H9 (cell line): ENCODE results near the gene SLC12A5. TPM values are rescaled to one million over a fixed set of nuclear protein-coding genes. Genes with fewer than 3 reads are reported as not detected.

Experiments used
- DNase-seq: peaks from one replicate; pipeline ENCODE4 v3.0.0-alpha.2; 2017
- H2AFZ ChIP-seq: one replicate; pipeline ENCODE4 v1.6.1; 2013; ENCODE audit warnings: mild to moderate bottlenecking, low read length, control low read depth, moderate library complexity
- H2AK5ac ChIP-seq: 2 replicates; pipeline ENCODE4 v1.6.1; 2013; ENCODE audit warnings: low read length, control low read depth, mixed read lengths; ENCODE audit not compliant: insufficient read length
- H2BK120ac ChIP-seq: one replicate; pipeline ENCODE4 v1.6.1; 2013; ENCODE audit warnings: low read depth, mild to moderate bottlenecking, low read length, control low read depth, inconsistent platforms; ENCODE audit not compliant: poor library complexity, severe bottlenecking
- H2BK12ac ChIP-seq: 2 replicates; pipeline ENCODE4 v1.6.1; 2013; ENCODE audit warnings: low read length, control low read depth, mixed read lengths, low read depth; ENCODE audit not compliant: insufficient read length
- H2BK15ac ChIP-seq: 2 replicates; pipeline ENCODE4 v1.6.1; 2013; ENCODE audit warnings: low read depth, low read length, control low read depth
- H2BK20ac ChIP-seq: one replicate; pipeline ENCODE4 v1.6.1; 2013; ENCODE audit warnings: low read depth, mild to moderate bottlenecking, low read length, control low read depth, inconsistent platforms; ENCODE audit not compliant: poor library complexity, severe bottlenecking
- H2BK5ac ChIP-seq: 2 replicates; pipeline ENCODE4 v1.6.1; 2013; ENCODE audit warnings: low read length, control low read depth, mixed read lengths; ENCODE audit not compliant: insufficient read length
- H3K14ac ChIP-seq: 2 replicates; pipeline ENCODE4 v1.6.1; 2013; ENCODE audit warnings: low read length, control low read depth; ENCODE audit not compliant: insufficient read depth
- H3K18ac ChIP-seq: 2 replicates; pipeline ENCODE4 v1.6.1; 2013; ENCODE audit warnings: low read depth, mild to moderate bottlenecking, mixed read lengths, low read length, control low read depth; ENCODE audit not compliant: insufficient read length
- H3K23ac ChIP-seq: 2 replicates; pipeline ENCODE4 v1.6.1; 2013; ENCODE audit warnings: low read length, control low read depth, mixed read lengths, low read depth; ENCODE audit not compliant: insufficient read length
- H3K23me2 ChIP-seq: 2 replicates; pipeline ENCODE4 v1.6.1; 2013; ENCODE audit warnings: low read depth, mild to moderate bottlenecking, mixed read lengths, low read length, control low read depth; ENCODE audit not compliant: insufficient read length, poor library complexity, severe bottlenecking
- H3K27ac ChIP-seq: 2 replicates; pipeline ENCODE4 v1.5.1; 2013; ENCODE audit warnings: low read length, control low read depth, mixed read lengths, low read depth; ENCODE audit not compliant: insufficient read length
- H3K27me3 ChIP-seq: 2 replicates; pipeline ENCODE4 v1.6.1; 2013; ENCODE audit warnings: low read length, control low read depth, inconsistent platforms; ENCODE audit not compliant: insufficient read depth
- H3K4ac ChIP-seq: 2 replicates; pipeline ENCODE4 v1.6.1; 2013; ENCODE audit warnings: low read depth, mild to moderate bottlenecking, control low read depth, inconsistent platforms, low read length, moderate library complexity
- H3K4me1 ChIP-seq: 2 replicates; pipeline ENCODE4 v1.6.1; 2013; ENCODE audit warnings: low read length, control low read depth, inconsistent platforms; ENCODE audit not compliant: insufficient read depth
- H3K4me2 ChIP-seq: 2 replicates; pipeline ENCODE4 v1.6.1; 2013; ENCODE audit warnings: low read length, control low read depth, mixed read lengths; ENCODE audit not compliant: insufficient read length, insufficient read depth
- H3K56ac ChIP-seq: 2 replicates; pipeline ENCODE4 v1.6.1; 2013; ENCODE audit warnings: low read depth, mild to moderate bottlenecking, mixed read lengths, low read length, control low read depth; ENCODE audit not compliant: insufficient read length
- H3K79me1 ChIP-seq: 2 replicates; pipeline ENCODE4 v1.6.1; 2013; ENCODE audit warnings: low read depth, mild to moderate bottlenecking, moderate library complexity, low read length, control low read depth, inconsistent platforms; ENCODE audit not compliant: insufficient read depth, poor library complexity, severe bottlenecking
- H3K79me2 ChIP-seq: 2 replicates; pipeline ENCODE4 v1.6.1; 2013; ENCODE audit warnings: low read length, control low read depth, inconsistent platforms; ENCODE audit not compliant: insufficient read depth
- H3K9ac ChIP-seq: 2 replicates; pipeline ENCODE4 v1.6.1; 2013; ENCODE audit warnings: low read length, control low read depth, mixed read lengths; ENCODE audit not compliant: insufficient read length; ENCODE audit errors: extremely low read depth
- H3K9me3 ChIP-seq: one replicate; pipeline ENCODE4 v1.6.1; 2013; ENCODE audit warnings: low read depth, low read length, inconsistent platforms; ENCODE audit not compliant: control insufficient read depth
- H3T11ph ChIP-seq: one replicate; pipeline ENCODE4 v1.6.1; 2013; ENCODE audit warnings: mild to moderate bottlenecking, low read length, control low read depth, inconsistent platforms
- H4K20me1 ChIP-seq: one replicate; pipeline ENCODE4 v1.6.1; 2013; ENCODE audit not compliant: control insufficient read depth, insufficient read length, insufficient read depth
- H4K5ac ChIP-seq: 2 replicates; pipeline ENCODE4 v1.6.1; 2013; ENCODE audit warnings: low read depth, mild to moderate bottlenecking, mixed read lengths, low read length, control low read depth; ENCODE audit not compliant: insufficient read length
- H4K8ac ChIP-seq: replicated peaks from 2 replicates; pipeline ENCODE4 v1.6.1; 2013; ENCODE audit warnings: low read length, control low read depth, mixed read lengths, low read depth; ENCODE audit not compliant: insufficient read length
- H4K91ac ChIP-seq: 2 replicates; pipeline ENCODE4 v1.6.1; 2013; ENCODE audit warnings: low read depth, mild to moderate bottlenecking, moderate library complexity, mixed read lengths, low read length, control low read depth; ENCODE audit not compliant: insufficient read length
- H3K27ac Mint-ChIP-seq, 3 experiments: 2 replicates in 2 of 3; 3 replicates in 1 of 3; pipeline ENCODE4 v1.8.0; 2020 to 2021; ENCODE audit warnings: mixed read lengths in 3 of 3, mild to moderate bottlenecking in 1 of 3, moderate library complexity in 1 of 3
- H3K27me3 Mint-ChIP-seq: 2 replicates; pipeline ENCODE4 v1.8.0; 2021; ENCODE audit warnings: low read depth, mild to moderate bottlenecking, moderate library complexity, mixed read lengths
- H3K36me3 Mint-ChIP-seq, 3 experiments: 2 replicates in 2 of 3; 3 replicates in 1 of 3; pipeline ENCODE4 v1.8.0; 2020 to 2021; ENCODE audit warnings: low read depth in 3 of 3, mixed read lengths in 3 of 3; ENCODE audit not compliant: insufficient read depth in 1 of 3
- H3K4me1 Mint-ChIP-seq, 2 experiments: 2 replicates each; pipeline ENCODE4 v1.8.0; 2020; ENCODE audit warnings: mixed read lengths in 2 of 2
- H3K4me3 Mint-ChIP-seq, 2 experiments: 2 replicates in 1 of 2; 3 replicates in 1 of 2; pipeline ENCODE4 v1.8.0; 2020 to 2021; ENCODE audit warnings: mild to moderate bottlenecking in 2 of 2, mixed read lengths in 2 of 2, moderate library complexity in 1 of 2
- H3K9me3 Mint-ChIP-seq, 2 experiments: 2 replicates in 1 of 2; 3 replicates in 1 of 2; pipeline ENCODE4 v1.8.0; 2020; ENCODE audit warnings: mild to moderate bottlenecking in 2 of 2, mixed read lengths in 2 of 2, moderate library complexity in 1 of 2
- CTCF ChIP-seq: fragments of 200-600 bp; sonication (generic); conservative IDR thresholded peaks from 3 replicates; pipeline ENCODE4 v1.8.0; 2021; ENCODE audit warnings: antibody characterized with exemption, mild to moderate bottlenecking
- WGBS: extraction: QIAGEN DNeasy Blood & Tissue Kit; methylation state at CpG from one replicate; pipeline ENCODE4 v1.1.7; 2013; ENCODE audit warnings: missing lambda C conversion rate, low lambda C conversion rate, mixed read lengths; ENCODE audit not compliant: insufficient read length; ENCODE audit errors: extremely low coverage; 5-methylcytosine and 5-hydroxymethylcytosine counted together
- total RNA-seq: library from RNA; stranded (reverse); gene quantifications from 2 replicates; pipeline ENCODE4 v1.2.1, GENCODE V29; 2021

SLC12A5 gene
- total RNA-seq, 1 experiment from 2014 or later = 8.7 TPM

- H3K27ac ChIP-seq = no peak overlapping the region
- no peaks in the 10 kb centered on the region for H3K9me3 ChIP-seq
- Mint-ChIP-seq H3K4me3 (no peak overlapping the region; a peak in 1 of 5 replicates), H3K36me3 (no peaks in the 10 kb centered on the region), H3K27ac (no peak overlapping the region), H3K9me3 (peaks cover 0 to 3% of the 10 kb centered on the region in 2 experiments; a peak in 2 of 5 replicates), H3K27me3 (peaks cover 99% of the 10 kb centered on the region), H3K4me1 (peaks cover 3 to 28% of the 10 kb centered on the region in 2 experiments)
- no peak for DNase-seq
- peaks cover 4% of the 10 kb centered on the region for H3K23me2 ChIP-seq
- WGBS = no CpG with 5 or more reads among the region's 7 CpGs
- no peaks in the 10 kb centered on the region for H3K4me1 ChIP-seq
- H2BK15ac ChIP-seq = no peak overlapping the region
- no peak overlapping the region for H3K56ac ChIP-seq
- no peak overlapping the region for H2BK12ac ChIP-seq
- no peaks in the 10 kb centered on the region for H3K79me1 ChIP-seq
- H3K18ac ChIP-seq = no peak overlapping the region
- no peak overlapping the region for H3K23ac ChIP-seq
- no peak overlapping the region for H3K4me2 ChIP-seq
- no peak overlapping the region for H4K91ac ChIP-seq
- TF ChIP-seq CTCF = no peak
- H3K4ac ChIP-seq = no peak overlapping the region
- H3K27me3 ChIP-seq = peaks cover 56% of the 10 kb centered on the region
- H4K20me1 ChIP-seq = no peaks in the 10 kb centered on the region
- no peak overlapping the region for H3T11ph ChIP-seq
- H2BK120ac ChIP-seq = no peak overlapping the region
- no peak overlapping the region for H3K9ac ChIP-seq
- H2AK5ac ChIP-seq = no peak overlapping the region
- H3K14ac ChIP-seq = no peak overlapping the region
- H2BK5ac ChIP-seq = no peak overlapping the region
- no peak overlapping the region for H4K8ac ChIP-seq
- no peak overlapping the region for H2AFZ ChIP-seq
- H3K79me2 ChIP-seq = no peaks in the 10 kb centered on the region
- no peak overlapping the region for H4K5ac ChIP-seq
- no peak overlapping the region for H2BK20ac ChIP-seq
These were observed 905 bp upstream of the SLC12A5 start for GRCh38 chr20:46028110-46028509.
